ENCODE measurements around the gene TYK2. TPM values are rescaled to one million over a fixed set of nuclear protein-coding genes. Genes with fewer than 3 reads are reported as not detected.

The TYK2 gene
- total and polyA plus RNA-seq, 9 of the 15 experiments (the other 6 are each of a cell fraction or from before 2014, with no cell fraction given): 15.0 to 182 (median 85.9) TPM

GRCh38 chr19:10402441-10403038 lies 22.2 kb upstream of the TYK2 start (continued):
- peak; percentile 75 for TF ChIP-seq MYC (IDR thresholded peaks at IDR 0.05; ENCODE audit: low read depth, low read length)
- TF ChIP-seq MYC (CRISPR knock-in tag; IDR thresholded peaks at IDR 0.05; ENCODE audit: borderline replicate concordance, low read depth): no peak
- TF ChIP-seq GABPB2 (CRISPR knock-in tag; conservative IDR thresholded peaks at IDR 0.05): no peak
- TF ChIP-seq NR2C2 (CRISPR knock-in tag; IDR thresholded peaks at IDR 0.05): no peak
- TF ChIP-seq NR2C2 (tag; IDR thresholded peaks at IDR 0.05): peak; percentile 10; the same call in 1 of the 2 replicates
- TF ChIP-seq MXI1 (IDR thresholded peaks at IDR 0.05; ENCODE audit: low read depth, low read length): peak; percentile 69
- peak; percentile 46; the same call in 1 of the 2 replicates for TF ChIP-seq USF1 (CRISPR knock-in tag; IDR thresholded peaks at IDR 0.05)
- TF ChIP-seq SIN3A (IDR thresholded peaks at IDR 0.05; ENCODE audit: borderline replicate concordance in 2 of 2, control insufficient read depth in 1 of 2, low read depth in 2 of 2, low read length in 2 of 2): peak; percentile 25 to 75; a peak in 1 of 4 replicates
- TF ChIP-seq NKRF (IDR thresholded peaks at IDR 0.05; ENCODE audit: borderline replicate concordance): peak; percentile 52; the same call in 1 of the 2 replicates
- peak; percentile 7 for TF ChIP-seq RBM39 (optimal IDR thresholded peaks at IDR 0.05; ENCODE audit: low read depth, low read length)
- peak in 1 of 2 experiments; percentile 46; a peak in 1 of 4 replicates for TF ChIP-seq HDAC1 (IDR thresholded peaks at IDR 0.05)
- TF ChIP-seq PHB2 (IDR thresholded peaks at IDR 0.05; ENCODE audit: low read depth): no peak
- TF ChIP-seq EWSR1 (IDR thresholded peaks at IDR 0.05; ENCODE audit: borderline replicate concordance, low read depth, partially characterized antibody): no peak

Data from K562 (cell line).